Peyer's patch (tissue), 4 donors: ENCODE measurements around the gene CTSH.

Experiments used
- POLR2A ChIP-seq, 2 donors: fragments of 450-650 bp; IDR thresholded peaks; one replicate each; pipeline ENCODE4 v1.5.1; 2017; ENCODE audit warnings: antibody characterized with exemption in 2 of 2, mild to moderate bottlenecking in 2 of 2, moderate library complexity in 2 of 2
- TF ChIP-seq, protein P1 (sequence below), 6 experiments: fragments of 450-650 bp in 4 of 6; fragments of 200-600 bp in 2 of 6; sonication (generic) in 1 of 6; IDR thresholded peaks; one replicate each; pipeline ENCODE4 v1.5.1; 2017 to 2019; ENCODE audit warnings: antibody characterized with exemption in 6 of 6, mild to moderate bottlenecking in 3 of 6, moderate library complexity in 1 of 6

DNA sequence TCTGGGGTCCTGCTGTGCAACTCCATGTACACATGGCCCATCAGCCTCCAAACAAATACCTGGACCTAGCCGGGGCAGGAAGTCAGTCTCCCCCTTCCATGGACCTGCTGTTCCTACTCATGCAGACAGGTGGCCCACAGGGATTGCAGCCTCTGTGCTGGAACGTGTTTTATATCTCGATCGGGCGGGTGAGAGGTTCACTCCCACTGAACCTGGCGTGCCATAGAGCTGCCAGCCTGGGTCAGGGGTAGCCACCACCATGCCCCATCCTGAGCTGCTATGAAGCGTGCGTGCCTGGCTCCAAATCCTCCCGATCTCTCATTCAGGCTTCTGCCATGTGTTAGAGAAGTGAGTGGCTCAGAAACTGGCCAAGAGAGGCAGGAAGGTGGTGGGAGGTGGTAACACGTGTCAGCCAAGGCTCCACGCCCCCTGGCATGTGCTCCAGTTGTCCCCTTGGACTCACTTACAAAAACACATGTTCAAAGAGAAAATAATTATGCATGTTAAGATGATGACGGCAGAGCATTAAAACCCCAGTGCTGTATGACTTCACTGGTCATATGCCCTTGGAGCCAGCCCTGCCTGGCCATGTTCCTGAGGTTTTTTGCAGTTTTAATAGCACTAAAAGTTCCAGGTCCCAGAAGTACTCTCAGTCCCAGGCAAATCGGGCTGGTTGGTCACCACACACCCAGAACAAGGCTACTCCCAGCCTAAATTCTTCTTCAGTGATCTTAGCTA is 30.6 kb downstream of the CTSH start:
- TF ChIP-seq, protein P1, sequence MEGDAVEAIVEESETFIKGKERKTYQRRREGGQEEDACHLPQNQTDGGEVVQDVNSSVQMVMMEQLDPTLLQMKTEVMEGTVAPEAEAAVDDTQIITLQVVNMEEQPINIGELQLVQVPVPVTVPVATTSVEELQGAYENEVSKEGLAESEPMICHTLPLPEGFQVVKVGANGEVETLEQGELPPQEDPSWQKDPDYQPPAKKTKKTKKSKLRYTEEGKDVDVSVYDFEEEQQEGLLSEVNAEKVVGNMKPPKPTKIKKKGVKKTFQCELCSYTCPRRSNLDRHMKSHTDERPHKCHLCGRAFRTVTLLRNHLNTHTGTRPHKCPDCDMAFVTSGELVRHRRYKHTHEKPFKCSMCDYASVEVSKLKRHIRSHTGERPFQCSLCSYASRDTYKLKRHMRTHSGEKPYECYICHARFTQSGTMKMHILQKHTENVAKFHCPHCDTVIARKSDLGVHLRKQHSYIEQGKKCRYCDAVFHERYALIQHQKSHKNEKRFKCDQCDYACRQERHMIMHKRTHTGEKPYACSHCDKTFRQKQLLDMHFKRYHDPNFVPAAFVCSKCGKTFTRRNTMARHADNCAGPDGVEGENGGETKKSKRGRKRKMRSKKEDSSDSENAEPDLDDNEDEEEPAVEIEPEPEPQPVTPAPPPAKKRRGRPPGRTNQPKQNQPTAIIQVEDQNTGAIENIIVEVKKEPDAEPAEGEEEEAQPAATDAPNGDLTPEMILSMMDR (IDR thresholded peaks at IDR 0.05) = peak in 4 of 6 experiments; percentile 30 to 48 (median 46)
- no peak for TF ChIP-seq POLR2A (IDR thresholded peaks at IDR 0.05)
